ENCODE measurements around the gene PTPRG.

The PTPRG gene

DNA sequence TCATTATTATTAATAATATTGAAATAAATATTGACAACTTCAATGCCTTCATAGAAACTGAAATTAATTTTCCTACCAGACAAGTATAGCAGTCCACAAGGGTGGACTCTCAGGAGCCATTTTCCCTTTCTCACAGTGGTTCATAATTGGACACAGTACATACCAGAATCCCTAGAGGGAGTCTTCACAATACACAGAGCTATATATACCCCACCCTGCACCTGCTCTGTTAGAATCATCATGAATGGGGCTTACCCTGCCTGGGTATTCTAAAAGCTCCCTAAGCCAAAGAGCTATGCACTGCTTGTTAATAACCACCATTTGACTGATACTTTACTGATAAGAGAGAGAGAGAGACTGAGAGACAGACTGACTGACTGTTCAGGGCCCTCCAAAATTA lies 677.1 kb downstream of the PTPRG start:
- DNase-seq (ENCODE audit: low read depth) = no peak

DNA sequence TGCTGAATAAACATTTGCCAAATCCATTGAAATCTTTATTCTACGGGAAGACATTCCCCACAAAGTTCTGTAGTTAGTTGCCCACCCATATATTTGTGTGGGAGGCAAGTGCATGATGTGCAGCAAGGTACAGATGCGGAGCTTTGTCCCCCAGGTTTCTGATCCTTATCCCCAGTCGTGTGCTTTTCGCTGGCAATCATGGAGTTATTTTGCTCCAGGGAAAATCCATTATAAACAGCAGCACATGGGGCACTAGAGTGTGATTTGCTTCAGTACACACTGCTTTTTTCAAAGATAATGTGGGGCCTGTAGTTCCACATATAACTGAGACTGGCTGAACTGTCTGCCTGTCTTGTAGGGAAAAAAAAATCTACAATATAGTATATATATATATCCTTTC lies 679.9 kb downstream of the PTPRG start:
- no peak for DNase-seq (ENCODE audit: low read depth)

DNA sequence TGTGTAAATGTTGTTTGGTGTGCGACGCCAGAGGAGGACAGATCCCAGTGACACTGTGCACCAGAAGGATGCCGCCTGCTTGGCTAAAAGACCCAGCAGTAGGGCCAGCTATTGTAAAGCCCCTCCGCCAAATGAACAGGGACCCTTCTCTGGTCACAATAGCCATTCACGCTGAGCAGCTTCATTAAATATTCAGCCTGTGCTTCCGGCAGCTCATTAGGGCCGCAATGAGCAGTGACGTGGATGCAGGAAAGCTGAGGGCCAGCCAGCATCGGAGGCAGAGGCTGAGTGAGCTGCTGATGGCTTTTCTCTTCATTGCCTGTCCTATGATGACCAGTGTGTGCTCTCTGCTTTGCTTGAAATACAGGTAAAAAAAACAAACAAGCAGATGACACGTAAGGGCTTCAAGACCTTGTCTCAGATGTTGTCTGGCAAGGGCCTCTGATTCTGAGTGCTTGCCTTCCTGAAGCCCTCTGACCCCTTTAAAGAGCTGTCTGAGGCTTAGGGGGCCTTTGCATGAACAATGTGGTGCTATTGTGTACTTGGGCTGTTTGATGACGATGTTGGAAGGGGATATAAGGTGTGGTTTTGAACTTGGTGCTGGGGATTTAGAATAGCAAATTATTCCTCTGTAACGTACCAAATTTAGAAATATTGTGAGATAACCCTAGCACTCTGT lies 681.6 kb downstream of the PTPRG start:
- DNase-seq (ENCODE audit: low read depth) = no peak

DNA sequence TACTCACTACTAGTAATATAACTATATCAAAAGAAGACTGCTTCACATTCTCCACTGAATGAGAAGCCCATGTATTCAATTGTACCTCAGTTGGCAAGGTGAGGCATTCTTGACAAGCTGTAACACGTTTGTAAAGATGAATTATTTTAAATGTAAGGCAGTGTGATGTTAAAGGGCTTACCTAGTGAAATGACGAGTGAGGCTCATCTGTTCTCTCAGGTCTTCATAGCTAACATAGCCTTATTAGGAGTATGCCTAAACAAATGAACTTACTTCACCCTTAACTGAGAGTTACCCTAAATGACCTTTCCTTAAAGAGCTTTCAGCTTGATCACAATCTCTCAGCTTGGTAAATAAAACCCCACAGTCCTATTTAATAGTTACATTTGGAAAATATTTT lies 684.7 kb downstream of the PTPRG start:
- DNase-seq (ENCODE audit: low read depth) = no peak

DNA sequence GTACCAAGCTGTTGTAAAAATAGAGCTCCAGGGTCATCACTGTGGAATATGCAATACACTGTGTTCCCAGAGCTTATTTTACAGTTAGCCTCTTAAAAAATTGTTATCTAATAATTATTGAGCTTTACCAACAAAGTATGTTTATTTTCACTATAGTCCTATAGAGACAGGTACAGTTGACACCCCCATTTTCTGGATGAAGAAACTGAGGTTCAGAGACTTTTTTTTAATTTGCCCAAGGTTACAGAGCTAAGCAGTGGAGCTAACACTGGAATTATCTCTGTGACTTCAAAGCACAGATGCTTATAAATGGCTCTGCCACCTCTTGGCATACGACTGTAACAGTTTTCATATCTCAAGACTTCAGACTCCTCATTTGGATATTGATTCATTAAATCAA lies 685.6 kb downstream of the PTPRG start:
- DNase-seq (ENCODE audit: low read depth) = no peak

DNA sequence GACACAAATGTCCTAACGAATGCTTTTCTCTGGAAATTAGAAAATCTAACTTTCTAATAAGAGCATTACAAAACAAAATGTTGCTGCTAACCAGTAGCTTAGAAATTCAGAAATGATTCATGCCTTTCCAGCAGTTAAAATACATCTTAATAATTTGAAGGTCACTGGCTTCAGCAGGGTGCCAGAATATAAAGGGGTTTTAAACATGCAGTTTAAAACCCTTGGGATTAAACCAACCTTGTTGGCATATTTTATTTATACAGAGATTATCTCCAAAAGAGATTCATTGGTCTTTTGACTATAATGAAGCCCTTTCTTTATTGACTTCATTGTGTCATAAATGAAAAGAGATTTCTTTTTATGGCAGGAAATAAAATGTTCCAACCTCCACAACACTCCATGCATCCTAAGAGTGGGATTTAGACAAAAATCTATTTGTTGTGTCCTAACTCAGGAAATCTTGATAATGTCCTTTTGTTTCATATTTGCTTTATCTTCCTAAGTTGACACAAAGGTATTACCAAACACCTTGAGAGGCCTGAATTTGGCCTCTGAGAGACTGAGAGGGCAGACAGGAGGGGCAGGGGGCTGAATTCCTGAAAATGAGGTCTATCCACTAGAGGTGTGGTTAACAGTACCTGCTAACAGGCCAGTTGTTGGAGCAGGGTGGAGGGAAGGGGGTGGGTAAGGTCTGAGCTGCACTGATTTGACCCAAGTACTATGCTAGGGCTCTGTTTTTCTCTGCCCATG lies 687.5 kb downstream of the PTPRG start:
- no peak for DNase-seq (ENCODE audit: low read depth)

DNA sequence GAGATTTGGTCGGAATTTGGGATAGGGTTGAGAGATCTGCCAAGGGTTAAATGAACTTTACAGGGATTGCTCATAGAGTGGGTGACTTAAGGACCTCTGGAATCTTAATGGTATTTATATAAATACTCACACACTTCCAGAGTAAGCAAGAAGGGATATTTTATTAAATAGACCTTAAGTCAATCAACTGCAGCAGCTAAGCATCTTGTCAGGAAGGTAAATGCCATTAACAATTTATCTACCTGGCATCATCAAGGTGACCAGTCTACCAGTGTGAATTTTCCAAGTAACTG lies 688.1 kb downstream of the PTPRG start:
- DNase-seq (ENCODE audit: low read depth) = no peak

DNA sequence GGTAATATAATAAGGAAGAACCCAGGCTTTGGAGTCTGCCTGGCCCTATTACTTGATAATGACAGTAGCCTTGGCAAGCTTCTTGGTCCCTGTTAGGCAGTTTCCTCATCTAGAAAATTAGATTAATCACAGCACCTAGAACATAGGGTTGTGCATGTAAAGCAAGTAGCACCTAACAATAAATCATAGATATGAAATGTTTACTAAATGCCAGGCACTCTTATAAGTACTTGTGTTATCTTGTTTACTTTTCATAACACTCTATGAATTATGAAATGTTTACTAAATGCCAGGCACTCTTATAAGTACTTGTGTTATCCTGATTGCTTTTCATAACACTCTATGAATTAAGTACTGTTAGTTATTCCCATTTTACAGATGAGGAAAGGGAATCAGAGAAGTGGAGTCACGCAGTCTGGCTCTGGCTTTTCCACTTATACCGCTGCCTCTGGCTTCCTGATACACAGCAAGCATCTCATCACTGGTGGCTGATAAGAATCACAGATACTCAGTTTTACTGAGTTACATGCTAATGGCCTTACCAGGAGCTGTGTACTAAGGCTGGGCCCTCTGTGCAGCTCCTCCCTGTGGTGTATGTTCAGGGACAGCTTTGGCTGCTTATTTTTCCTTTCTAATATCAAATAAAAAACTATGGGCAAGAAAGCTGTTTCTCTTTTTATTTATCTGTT lies 688.6 kb downstream of the PTPRG start:
- no peak for DNase-seq (ENCODE audit: low read depth)

DNA sequence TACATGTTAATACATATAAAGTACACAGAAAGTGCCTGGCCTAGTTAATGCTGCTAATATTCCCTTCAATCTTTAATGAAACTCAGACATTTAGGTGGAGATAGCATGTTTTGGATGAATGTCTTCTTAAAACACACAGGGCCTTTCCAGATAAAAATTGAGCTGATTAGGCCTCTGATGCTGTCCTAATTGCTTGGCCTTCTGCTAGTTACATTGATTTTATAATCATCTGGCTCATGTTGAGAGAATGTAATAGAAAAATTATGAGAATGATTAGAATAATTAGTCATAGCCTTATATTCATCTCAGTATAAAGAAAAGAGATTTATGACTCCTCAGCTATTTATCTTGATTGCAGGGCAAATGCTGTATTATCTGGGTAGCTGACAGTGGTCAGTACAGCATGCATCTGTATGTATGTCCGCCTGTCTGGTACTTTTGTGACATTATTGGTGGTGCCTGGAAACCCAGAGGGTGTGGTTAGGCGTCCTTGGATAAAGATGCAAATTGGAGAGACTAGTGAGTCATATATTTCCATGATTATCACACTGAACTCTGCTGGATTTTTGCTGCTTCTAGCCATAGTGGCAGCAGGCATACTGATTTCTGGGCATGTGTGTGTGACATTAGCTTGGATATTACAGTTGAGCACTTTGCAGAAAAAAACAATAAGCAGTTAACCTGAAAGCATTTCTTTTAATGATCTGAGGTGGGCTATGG lies 691.2 kb downstream of the PTPRG start:
- DNase-seq (ENCODE audit: low read depth) = no peak

DNA sequence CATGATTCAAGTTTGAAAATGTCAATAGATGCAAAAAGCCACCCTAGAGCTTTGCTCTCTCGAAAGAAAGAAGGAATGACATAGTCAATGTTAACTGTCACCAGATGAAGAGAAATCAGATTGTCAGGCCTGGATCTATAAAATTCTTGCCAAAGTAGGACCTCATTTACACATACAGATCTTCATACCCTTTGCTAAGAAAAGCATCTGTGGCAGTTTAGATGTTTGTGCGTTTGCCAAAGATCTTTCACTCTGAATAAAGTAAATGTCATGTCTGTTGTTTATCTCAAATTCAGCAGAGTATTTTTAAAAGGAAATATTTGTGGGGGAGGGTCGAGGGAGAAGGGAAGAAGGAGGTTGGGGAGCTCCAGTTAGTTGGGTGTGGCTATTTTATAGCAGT lies 692.6 kb downstream of the PTPRG start:
- no peak for DNase-seq (ENCODE audit: low read depth)

DNA sequence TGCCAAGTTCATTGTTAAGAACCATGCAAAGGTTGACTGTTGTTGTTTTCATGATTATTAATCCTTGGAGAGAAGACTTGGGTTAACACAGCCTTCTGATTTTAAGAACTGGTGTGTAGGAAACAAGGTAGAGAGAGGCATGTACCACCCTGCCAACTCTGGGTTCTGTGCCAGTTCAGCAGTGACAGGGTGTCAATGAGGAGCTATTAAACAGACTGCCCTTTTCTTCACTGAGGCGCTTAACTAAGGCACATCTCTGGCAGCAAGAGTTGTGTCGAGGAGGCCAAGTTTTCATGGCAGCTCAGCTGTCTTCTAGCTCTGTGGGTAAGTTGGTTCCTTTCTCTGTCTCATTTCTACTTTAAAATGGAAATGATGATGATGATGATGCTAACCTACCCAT lies 694.4 kb downstream of the PTPRG start:
- DNase-seq (ENCODE audit: low read depth) = no peak

DNA sequence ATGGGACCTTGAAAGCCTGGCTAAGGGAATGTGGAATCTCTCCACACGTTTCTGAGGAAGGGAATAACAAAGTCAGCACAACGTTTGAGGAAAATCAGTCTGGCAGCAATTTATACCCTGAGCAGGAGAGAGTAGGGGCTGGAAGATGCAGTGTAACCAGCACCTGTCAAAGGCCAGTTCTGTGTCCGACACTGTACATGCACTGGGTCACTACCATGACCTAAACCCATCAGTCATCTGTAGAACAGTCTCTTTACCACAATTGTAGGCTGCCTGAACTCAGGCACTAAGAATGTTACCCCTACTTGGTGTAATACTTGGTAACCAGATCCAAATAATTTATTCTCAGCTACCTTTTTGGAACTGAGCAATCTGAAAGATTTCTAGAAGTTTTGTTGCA lies 698.6 kb downstream of the PTPRG start:
- no peak for DNase-seq (ENCODE audit: low read depth)

DNA sequence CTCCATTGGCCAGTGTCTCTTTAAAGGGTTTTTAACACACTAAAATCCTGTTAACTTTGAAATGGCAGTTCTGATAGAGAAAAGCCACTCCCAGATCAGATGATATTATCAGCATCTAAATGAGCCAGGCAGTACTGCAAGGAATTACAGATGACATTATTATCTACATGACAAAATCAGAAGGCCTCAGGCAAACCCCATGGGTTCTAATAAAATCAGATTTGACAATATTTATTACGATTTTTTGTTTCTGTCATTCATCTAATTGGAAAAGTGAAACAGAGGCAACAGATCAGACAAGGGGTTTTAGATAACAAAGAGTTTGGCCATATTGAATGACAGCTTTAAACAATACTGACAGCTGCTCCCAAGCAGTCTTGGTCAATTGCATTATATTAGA lies 699.3 kb downstream of the PTPRG start:
- DNase-seq (ENCODE audit: low read depth) = no peak

DNA sequence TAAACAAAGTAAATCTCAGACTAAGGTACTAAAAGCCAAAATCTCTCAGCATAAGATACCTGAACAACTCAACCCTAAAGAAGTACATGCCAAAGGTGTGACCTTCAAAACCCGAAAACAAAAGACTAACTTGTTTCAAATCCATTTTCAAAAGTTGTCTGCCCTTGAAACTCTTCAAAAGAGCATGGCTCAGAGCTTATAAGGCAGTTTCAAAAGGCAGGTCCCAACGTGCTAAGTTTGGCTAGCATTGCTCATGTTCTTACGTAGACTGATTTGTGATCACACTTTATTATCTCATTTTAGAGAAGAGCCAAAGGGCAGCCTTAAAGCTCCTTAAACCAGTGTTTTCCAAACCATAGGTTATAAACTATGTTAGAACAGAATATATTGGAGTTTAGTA lies 699.8 kb downstream of the PTPRG start:
- DNase-seq (ENCODE audit: low read depth) = no peak

DNA sequence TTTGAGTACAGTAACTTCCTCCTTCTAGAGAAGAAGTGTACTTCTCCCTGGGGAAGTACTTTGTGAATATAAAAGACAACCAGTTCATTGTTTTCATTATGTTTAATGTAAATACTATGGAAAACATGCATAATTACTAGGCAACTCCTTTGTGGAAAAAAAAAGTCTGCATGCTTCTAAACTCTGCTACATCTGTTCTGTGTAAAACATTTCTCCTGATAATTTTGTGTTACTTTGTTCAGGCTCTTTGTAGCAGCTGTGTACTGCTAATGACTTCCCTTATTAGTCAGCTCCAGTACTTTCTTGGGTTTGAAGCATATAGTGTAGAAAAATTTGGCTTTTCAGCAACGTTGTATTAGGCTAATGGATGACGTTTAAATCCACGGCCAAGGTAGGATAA lies 700.4 kb downstream of the PTPRG start:
- DNase-seq (ENCODE audit: low read depth) = no peak

DNA sequence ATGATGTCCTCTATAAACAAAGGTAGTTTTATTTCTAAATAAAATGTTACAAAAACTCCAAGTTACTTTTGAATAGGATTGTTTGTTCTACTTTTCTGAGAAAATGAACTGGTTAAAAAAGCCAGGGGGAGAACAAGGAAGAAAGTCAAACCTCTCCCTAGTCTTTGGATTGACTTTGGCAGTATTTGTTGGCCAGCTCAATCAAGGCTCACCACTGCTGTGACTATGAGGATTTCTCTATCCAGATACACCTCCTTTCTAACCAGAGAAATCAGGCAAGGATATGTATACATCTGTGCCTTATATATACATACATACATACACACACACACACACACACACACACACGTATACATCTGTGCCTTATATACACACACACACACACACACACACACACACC lies 704.2 kb downstream of the PTPRG start:
- DNase-seq (ENCODE audit: low read depth) = no peak

DNA sequence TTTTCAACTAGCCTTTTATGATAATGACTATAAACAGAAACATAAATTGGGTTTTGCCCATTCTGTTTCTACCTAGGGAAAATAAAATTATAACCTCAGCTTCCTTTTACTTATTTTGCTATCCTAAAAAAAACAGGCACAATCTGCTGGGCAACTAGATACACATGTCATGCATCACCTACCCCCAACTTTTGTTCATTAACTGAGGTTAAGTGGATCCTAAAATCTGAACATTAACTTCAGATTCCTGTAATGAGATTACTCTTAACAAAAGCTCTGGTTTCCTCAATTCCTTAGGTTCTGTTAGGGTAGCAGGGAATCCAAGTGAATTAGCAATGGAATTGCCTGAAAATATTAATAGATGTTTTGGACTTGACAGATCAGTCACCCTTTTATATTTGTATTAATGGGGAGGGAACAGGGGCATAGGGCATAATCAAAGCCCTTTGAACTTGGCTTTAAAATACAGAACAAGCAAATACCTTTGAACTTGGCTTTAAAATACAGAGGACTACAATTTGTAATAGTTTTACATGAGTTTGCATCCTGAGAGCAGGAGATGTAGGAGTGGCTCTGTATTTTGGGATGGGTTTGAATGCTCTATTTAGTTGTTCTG lies 705.4 kb downstream of the PTPRG start:
- DNase-seq (ENCODE audit: low read depth) = no peak

DNA sequence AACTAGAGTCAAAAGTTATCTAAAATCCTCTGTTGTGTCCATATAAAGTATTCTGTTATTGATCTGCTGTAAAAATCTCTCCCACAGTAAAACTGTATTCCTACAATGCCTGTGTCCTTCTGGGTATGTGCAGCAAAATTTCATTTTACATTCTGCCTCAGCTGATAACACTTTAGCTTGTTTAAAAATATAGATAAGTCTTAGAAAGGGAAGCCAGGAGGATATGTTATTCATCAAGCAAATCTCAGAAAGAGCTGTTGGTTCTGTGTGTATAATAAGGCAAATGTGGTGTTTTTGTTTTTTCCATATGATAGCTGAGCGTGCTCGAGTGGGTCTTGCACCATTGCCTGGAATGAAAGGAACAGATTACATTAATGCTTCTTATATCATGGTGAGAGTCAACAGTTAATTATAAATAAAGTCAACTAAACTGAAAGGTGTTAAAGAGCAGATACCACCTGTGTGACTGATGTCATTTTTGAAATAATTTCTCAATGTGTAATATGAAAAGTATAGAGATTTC lies 715.3 kb downstream of the PTPRG start:
- DNase-seq (ENCODE audit: low read depth) = no peak

DNA sequence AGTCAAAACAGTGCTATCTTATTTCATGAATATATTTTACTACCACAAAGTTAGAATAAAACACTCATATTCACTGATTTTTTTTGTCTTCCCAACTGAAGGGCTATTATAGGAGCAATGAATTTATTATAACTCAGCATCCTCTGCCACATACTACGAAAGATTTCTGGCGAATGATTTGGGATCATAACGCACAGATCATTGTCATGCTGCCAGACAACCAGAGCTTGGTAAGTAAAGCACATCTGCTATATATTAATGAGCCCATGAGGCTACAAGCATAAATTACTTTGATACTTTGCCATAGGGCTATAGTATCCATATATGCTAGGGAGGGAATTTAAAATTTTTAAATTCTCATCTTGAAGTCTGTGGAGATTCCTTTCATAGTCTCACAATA lies 716.1 kb downstream of the PTPRG start:
- no peak for DNase-seq (ENCODE audit: low read depth)

DNA sequence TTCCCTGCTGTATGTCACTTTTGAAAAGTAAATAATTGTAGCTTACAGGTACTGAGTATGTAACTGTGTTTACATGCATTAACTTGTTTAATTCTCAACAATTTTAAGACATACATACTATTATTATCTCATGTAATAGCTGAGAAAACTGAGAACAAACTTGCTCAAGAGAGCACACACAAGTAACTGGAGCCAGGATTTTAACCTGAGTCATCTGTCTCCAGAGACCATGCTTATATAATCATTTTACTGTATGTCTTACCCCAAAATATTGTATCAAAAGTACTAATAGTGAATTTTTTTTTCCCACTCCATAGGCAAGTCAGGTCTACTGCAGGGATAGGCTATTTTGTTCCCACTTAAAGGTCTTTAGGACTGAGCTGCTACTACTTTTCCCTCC lies 716.6 kb downstream of the PTPRG start:
- DNase-seq (ENCODE audit: low read depth) = no peak

DNA sequence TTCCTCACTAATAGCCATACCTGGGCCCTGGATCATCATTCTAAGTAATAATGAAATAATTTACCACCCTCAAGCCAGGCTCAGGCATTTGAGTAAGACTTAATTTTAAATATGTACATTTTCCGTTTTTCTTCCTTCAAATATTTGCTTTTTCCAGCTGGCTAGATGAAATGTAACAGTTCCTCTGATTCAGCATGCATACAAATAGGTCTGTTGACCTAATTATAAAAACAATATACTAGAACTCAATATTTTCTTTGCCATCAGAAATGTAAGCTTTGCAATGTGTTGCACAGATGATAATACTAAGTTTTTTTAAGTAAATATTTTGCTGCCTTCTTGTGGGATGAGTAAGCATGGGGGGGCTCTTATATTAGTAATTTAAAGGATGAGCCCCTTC lies 720.4 kb downstream of the PTPRG start:
- no peak for DNase-seq (ENCODE audit: low read depth)

DNA sequence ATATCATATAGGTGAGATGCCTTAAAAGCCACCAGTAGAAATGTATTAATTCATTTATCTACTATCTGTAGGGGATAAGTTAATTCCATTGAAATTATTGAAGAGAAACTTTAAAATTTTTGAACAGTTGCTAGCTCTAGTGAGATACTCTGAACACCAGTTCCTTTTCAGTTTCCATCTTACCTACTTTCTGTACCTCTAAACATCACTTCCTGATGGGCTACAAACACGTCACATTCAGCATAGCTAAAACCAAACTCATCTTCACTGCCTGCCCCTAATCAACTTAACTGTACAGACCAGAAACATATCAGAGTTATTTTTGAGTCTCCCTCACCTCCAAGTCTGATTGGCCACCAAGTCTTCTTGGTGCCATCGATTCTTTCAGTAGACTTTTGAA lies 723.1 kb downstream of the PTPRG start:
- DNase-seq (ENCODE audit: low read depth) = no peak
